Neutrophil (primary cell): ENCODE results near the gene CHTF18.

Experiments used
- H3K27ac ChIP-seq: fragments of 200-600 bp; sonication (generic); 2 replicates; pipeline ENCODE4 v1.5.1; 2016; ENCODE audit warnings: mild to moderate bottlenecking, moderate library complexity
- H3K27me3 ChIP-seq: fragments of 200-600 bp; sonication (generic); 2 replicates; pipeline ENCODE4 v1.6.0; 2016; ENCODE audit warnings: mild to moderate bottlenecking
- H3K36me3 ChIP-seq: fragments of 200-600 bp; sonication (generic); 2 replicates; pipeline ENCODE4 v1.5.1; 2017
- H3K4me1 ChIP-seq, 2 experiments: fragments of 200-600 bp in 1 of 2; sonication (generic) in 1 of 2; 1 replicate in 1 of 2; 2 replicates in 1 of 2; pipeline versions ENCODE4 v1.5.1 to v1.6.1; 2013 to 2016; ENCODE audit warnings: low read depth in 1 of 2, low read length in 1 of 2, mild to moderate bottlenecking in 1 of 2, moderate library complexity in 1 of 2; ENCODE audit not compliant: control insufficient read depth in 1 of 2, insufficient read depth in 1 of 2
- H3K4me3 ChIP-seq, 2 experiments: fragments of 200-600 bp in 1 of 2; sonication (generic) in 1 of 2; 1 replicate in 1 of 2; 2 replicates in 1 of 2; pipeline ENCODE4 v1.5.1; 2013 to 2016; ENCODE audit warnings: low read depth in 1 of 2, low read length in 1 of 2, mild to moderate bottlenecking in 1 of 2, moderate library complexity in 1 of 2
- H3K9me3 ChIP-seq: fragments of 200-600 bp; sonication (generic); 2 replicates; pipeline ENCODE4 v1.5.1; 2016
- TF ChIP-seq, protein P1 (sequence below): fragments of 200-600 bp; sonication (generic); IDR thresholded peaks from 2 replicates; pipeline ENCODE4 v1.5.1; 2016; ENCODE audit warnings: antibody characterized with exemption

CHTF18 gene

DNA sequence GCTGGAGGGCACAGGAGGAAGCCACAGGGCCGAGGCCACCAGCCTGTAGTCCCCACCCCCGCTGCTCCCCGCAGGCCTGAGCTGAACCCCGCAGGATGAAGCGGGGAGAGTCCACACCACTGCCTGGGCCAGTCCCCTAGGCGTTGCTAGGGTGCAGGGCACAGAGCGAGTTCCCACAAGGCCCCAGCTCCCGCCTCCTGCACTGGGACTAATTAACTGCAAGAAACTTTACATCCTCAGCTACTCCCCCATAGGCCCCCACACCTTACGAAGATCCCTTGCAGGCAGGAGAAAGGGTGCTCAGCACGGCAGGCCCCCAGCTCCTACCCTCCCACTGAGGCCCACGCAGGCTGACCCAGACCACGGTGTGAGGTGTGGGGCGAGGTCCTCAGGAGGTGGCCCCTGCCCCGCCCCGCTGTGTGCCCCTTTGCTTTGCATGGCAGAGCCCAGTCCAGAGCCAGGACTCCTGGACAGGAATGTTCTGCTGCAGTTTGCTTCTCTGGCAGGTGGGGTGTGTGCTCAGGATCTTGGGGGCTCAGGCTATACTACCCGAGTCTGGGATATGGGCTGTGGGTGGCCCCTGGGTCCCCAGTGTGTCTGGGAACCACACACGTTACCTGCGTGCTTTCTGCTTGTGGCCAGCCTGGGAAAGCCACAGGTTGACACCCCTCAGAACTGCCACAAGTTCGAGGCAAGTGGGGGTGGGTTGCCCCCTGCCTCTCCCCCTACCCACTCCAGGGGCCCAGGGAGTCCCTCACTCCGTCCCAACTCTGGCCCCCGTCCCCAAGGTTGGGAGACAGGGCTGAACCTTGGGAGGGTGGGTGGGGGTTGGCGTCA, 10.9 kb downstream of the CHTF18 start:
- Histone ChIP-seq H3K27me3 (peaks cover 51% of the 10 kb centered on the region), H3K36me3 (no peaks in the 10 kb centered on the region), H3K4me1 (no peaks in the 10 kb centered on the region), H3K9me3 (no peaks in the 10 kb centered on the region), H3K4me3 (no peak overlapping the region), H3K27ac (no peak overlapping the region)
- TF ChIP-seq, protein P1, sequence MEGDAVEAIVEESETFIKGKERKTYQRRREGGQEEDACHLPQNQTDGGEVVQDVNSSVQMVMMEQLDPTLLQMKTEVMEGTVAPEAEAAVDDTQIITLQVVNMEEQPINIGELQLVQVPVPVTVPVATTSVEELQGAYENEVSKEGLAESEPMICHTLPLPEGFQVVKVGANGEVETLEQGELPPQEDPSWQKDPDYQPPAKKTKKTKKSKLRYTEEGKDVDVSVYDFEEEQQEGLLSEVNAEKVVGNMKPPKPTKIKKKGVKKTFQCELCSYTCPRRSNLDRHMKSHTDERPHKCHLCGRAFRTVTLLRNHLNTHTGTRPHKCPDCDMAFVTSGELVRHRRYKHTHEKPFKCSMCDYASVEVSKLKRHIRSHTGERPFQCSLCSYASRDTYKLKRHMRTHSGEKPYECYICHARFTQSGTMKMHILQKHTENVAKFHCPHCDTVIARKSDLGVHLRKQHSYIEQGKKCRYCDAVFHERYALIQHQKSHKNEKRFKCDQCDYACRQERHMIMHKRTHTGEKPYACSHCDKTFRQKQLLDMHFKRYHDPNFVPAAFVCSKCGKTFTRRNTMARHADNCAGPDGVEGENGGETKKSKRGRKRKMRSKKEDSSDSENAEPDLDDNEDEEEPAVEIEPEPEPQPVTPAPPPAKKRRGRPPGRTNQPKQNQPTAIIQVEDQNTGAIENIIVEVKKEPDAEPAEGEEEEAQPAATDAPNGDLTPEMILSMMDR, result no peak

DNA sequence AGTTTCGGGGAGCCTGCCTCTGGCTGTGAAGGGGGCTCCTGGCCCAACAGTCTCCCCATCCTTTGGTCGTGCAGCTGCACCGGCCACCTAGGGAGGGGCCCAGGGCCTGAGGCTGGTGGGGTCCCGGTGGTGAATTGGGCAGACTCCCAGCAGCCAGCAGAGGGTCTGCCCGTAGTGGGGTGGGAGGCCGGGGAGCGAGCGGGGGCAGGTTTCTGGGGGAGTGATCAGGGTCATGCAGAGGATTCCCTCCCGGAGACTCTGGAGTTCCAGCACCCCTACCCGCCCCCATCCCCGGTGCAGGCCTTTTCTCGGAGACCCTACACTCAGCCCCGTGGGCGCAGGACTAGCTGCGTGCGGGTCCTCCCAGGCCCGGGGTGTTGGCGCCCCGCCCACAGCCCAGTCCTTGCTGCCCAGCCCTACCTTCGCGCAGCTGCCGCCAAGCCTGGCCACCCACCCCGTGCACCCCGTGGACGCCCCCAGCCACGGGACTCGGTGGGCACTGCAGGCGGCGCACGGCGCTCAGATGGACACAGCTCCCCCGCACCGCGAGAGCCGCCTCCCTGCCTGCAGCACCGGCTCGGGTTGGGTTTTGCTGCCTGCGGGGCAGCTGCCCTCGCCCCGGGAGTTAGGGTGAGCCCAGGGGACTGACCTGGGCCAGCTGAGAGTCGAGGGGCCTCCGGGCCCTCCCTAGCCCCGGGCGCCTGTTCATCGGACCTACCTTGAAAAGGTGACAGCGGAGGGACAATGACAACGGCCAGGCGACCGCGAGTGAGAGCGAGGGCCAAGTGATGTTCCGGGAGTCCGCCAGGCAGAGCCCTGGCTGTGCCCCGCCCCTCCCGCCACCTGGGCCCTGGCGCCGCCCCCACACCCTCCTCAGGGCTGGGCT, 11.8 kb downstream of the CHTF18 start, which contains the start of gene GNG13:
Gene GNG13, minus strand, starts transcription at position 787 of the 886 bp plus-strand sequence. CDS start 1,657 bp downstream, outside the sequence.
- H3K36me3 ChIP-seq, result no peaks in the 10 kb centered on the region
- H3K4me1 ChIP-seq, result no peaks in the 10 kb centered on the region
- no peaks in the 10 kb centered on the region for H3K9me3 ChIP-seq
- no peak within 1 kb of the TSS for H3K4me3 ChIP-seq
- H3K27me3 ChIP-seq, result peaks cover 53% of the 10 kb centered on the region
- no peak within 1 kb of the TSS for H3K27ac ChIP-seq
- TF ChIP-seq, protein P1, result no peak

DNA sequence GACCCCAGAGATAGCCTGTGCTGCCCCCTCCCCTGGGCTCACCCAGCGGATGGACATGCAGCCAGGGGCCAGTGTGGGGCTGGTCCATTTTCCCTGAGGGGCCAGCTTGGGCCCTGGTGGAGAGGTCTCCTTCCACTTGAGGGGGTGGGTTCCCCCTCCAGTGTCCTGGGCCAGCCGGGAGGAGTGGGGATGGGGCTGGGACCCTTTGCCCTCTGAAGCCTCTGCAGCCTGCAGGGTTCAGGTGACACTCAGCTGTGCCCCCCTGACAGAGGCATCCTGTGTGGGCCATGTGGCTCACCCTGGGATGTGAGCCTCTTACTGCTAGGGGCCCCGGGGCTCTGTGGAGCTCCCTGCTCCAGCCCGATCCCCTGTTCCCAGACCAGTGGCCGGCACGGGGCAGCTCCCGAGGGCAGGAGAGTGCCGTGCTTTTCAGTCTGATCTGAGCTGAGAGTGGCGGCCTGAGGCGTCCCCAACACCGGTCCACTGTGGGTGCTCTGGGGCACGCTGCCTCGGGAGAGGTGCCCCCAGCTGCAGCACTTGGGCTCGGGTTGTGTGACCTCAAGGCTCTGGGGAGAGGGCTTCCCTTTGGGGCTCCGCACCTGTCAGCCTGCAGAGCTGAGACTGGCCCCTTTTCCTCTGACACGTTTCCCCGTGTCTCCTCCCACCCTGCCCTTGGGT, 12.6 kb downstream of the CHTF18 start:
- peaks cover 53% of the 10 kb centered on the region for H3K27me3 ChIP-seq
- H3K4me1 ChIP-seq, result no peaks in the 10 kb centered on the region
- TF ChIP-seq, protein P1, result no peak
- no peaks in the 10 kb centered on the region for H3K9me3 ChIP-seq
- no peaks in the 10 kb centered on the region for H3K36me3 ChIP-seq
- H3K27ac ChIP-seq, result no peak overlapping the region
- H3K4me3 ChIP-seq, result no peak overlapping the region

DNA sequence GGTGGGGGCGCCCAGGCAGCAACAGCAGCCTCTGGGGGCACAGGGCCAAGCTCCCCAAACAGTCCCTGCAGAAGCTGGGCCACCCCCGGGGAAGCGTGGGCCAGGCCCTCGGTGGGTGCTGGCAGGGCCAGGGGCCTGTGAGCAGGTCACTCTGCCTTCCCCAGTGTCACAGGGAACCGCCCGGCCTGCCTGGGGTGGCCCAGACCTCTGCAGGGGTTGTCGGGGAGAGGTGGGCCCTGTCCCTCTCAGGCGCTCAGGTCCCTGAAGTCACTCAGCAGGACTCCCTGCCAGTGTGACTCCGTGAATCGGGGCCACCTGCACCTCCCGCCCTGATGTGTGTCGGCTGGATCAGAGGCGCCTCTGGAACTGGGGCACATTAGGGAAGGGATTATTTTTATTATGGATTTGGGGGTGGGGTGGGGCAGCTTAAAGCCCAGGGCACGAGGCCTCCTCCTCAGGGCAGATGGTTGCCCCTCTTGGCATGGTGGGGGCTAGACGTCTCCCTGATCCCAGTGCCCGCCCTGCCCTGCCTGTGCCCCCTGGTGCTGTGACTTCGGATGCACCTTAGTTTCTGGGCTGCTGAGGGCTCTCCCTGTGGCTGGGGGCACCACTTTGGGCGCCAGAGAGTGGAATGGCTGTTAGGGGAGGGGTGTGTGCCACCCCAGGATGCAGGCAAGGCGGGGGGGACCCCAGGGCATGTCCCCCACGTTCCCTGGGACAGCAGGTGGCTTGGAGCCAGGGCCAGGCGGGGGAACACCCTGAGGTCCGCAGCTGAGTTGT, 13.4 kb downstream of the CHTF18 start:
- peaks cover 53% of the 10 kb centered on the region for H3K27me3 ChIP-seq
- peaks cover 0 to 3% of the 10 kb centered on the region in 2 experiments for H3K4me1 ChIP-seq
- H3K27ac ChIP-seq, result no peak overlapping the region
- H3K4me3 ChIP-seq, result no peak overlapping the region
- no peaks in the 10 kb centered on the region for H3K36me3 ChIP-seq
- no peaks in the 10 kb centered on the region for H3K9me3 ChIP-seq
- TF ChIP-seq, protein P1, result no peak

DNA sequence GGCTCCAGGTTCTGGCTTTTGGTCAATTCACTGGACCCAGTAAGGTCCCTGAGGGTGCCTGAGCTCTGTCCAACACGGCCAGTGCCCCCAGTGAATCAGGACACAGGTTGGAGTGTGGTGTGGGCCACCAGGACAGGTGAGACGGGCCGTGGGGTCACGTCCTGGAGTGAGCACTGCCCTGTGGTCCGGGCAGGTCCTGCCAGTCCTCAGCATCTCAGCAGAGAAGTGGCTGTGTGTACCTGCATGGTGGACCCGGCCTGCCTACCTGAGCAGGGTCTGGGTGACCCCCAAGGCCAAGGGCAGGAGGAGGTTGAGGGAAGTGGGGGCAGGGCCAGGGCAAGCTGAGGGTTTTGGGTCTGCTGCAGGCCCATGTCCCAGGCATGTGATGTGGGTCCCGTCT, 14.0 kb downstream of the CHTF18 start:
- Histone ChIP-seq H3K9me3 (no peaks in the 10 kb centered on the region), H3K4me3 (no peak overlapping the region), H3K27me3 (peaks cover 53% of the 10 kb centered on the region), H3K36me3 (no peaks in the 10 kb centered on the region), H3K27ac (no peak overlapping the region), H3K4me1 (peaks cover 0 to 7% of the 10 kb centered on the region in 2 experiments)
- TF ChIP-seq, protein P1, result no peak
